Measurements from ENCODE around the gene GPR108.
A peak's percentile ranks its signal among the peaks of the same experiment; 100 is the strongest.

The GPR108 gene

DNA sequence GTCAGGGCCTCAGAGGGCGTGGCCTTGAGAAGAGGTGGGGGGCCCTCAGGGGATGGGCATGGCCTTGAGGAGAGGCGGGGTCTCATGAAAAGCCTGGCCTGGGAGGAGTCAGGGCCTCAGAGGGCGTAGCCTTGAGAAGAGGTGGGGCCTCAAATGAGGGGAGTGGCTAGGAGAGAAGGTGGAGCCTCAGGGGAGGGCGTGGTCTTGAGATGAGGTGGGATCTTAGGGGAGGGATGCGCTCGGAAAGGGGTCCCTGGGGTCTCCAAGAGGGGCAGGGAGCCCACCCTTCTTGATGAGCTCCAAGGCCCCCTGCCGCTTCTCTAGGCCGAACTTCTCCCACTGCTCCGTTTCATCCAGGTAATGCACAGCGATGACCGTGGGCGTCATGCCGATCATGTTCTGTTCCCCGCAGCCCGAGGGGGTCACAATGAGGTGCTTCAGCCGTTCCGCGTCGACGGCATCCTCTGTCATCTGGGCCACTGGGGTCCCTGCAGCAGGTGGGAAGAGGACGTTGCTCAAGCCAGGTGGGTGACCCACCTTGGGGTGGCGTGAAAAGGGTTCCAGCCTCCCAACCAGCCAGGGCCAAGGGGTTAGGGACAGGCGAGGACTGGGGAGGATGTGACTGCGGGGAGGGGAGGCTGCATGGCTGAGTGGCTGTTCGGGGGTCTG is 43.1 kb downstream of the GPR108 start:
- Histone ChIP-seq H3K4me3 (ENCODE audit: low read length) (no peak overlapping the region), H3K4me2 (ENCODE audit: low read length) (no peak overlapping the region), H2AFZ (ENCODE audit: low read depth, low read length) (no peak overlapping the region), H3K27ac (ENCODE audit: low read length) (no peak overlapping the region), H3K79me2 (ENCODE audit: low read length) (no peaks in the 10 kb centered on the region), H3K9ac (ENCODE audit: low read length) (no peak overlapping the region), H3K9me3 (ENCODE audit: insufficient read depth, low read length) (no peaks in the 10 kb centered on the region), H4K20me1 (ENCODE audit: insufficient read depth, low read length) (no peaks in the 10 kb centered on the region), H3K36me3 (replicated peaks; ENCODE audit: low read depth, low read length) (no peaks in the 10 kb centered on the region), H3K4me1 (ENCODE audit: low read length) (peaks cover 13% of the 10 kb centered on the region), H3K27me3 (ENCODE audit: low read depth, low read length) (peaks cover 14% of the 10 kb centered on the region)
- no peak for TF ChIP-seq EZH2phosphoT487 (IDR thresholded peaks at IDR 0.05; ENCODE audit: low read depth)
- TF ChIP-seq, protein P1, sequence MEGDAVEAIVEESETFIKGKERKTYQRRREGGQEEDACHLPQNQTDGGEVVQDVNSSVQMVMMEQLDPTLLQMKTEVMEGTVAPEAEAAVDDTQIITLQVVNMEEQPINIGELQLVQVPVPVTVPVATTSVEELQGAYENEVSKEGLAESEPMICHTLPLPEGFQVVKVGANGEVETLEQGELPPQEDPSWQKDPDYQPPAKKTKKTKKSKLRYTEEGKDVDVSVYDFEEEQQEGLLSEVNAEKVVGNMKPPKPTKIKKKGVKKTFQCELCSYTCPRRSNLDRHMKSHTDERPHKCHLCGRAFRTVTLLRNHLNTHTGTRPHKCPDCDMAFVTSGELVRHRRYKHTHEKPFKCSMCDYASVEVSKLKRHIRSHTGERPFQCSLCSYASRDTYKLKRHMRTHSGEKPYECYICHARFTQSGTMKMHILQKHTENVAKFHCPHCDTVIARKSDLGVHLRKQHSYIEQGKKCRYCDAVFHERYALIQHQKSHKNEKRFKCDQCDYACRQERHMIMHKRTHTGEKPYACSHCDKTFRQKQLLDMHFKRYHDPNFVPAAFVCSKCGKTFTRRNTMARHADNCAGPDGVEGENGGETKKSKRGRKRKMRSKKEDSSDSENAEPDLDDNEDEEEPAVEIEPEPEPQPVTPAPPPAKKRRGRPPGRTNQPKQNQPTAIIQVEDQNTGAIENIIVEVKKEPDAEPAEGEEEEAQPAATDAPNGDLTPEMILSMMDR (IDR thresholded peaks at IDR 0.05; ENCODE audit: low read depth, low read length) = no peak

DNA sequence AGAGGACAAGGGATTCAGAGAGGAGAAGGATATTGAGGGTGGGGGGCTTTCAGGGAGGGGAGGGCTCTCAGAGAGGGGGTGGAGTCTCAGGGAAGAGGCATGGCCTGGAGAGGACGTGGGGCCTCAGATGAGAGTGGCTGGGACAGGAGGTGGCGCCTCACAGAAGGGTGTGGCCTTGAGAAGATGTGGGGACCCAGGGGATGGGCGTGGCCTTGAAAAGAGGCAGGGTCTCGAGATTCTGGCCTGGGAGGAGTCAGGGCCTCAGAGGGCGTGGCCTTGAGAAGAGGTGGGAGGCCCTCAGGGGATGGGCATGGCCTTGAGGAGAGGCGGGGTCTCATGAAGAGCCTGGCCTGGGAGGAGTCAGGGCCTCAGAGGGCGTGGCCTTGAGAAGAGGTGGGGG is 43.7 kb downstream of the GPR108 start:
- Histone ChIP-seq H3K9ac (ENCODE audit: low read length) (no peak overlapping the region), H2AFZ (ENCODE audit: low read depth, low read length) (no peak overlapping the region), H3K9me3 (ENCODE audit: insufficient read depth, low read length) (no peaks in the 10 kb centered on the region), H3K36me3 (replicated peaks; ENCODE audit: low read depth, low read length) (no peaks in the 10 kb centered on the region), H4K20me1 (ENCODE audit: insufficient read depth, low read length) (no peaks in the 10 kb centered on the region), H3K27ac (ENCODE audit: low read length) (no peak overlapping the region), H3K79me2 (ENCODE audit: low read length) (no peaks in the 10 kb centered on the region), H3K4me2 (ENCODE audit: low read length) (no peak overlapping the region), H3K4me3 (ENCODE audit: low read length) (no peak overlapping the region), H3K27me3 (ENCODE audit: low read depth, low read length) (peaks cover 14% of the 10 kb centered on the region), H3K4me1 (ENCODE audit: low read length) (peaks cover 13% of the 10 kb centered on the region)
- TF ChIP-seq, protein P1 (IDR thresholded peaks at IDR 0.05; ENCODE audit: low read depth, low read length) = no peak
- no peak for TF ChIP-seq EZH2phosphoT487 (IDR thresholded peaks at IDR 0.05; ENCODE audit: low read depth)

DNA sequence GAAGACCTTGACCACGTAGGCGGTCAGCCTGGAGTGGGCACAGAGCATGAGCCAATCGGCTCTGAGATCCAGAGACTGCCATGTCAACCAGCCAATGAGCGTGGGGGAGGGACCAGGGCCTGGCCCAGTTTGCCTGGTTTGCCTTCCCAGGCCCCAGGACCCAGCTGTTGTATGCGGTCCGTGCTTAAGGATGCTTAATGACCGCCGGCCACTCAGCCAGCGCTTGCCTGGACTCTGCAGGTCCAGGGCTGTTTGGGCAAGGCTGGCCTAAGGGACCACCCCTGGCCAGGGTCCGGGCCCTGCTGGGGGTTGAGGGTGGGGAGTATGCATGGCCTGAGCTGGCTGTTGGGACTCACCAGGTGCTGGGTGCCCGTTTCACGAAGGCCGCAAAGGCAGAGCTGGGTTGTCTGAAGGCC is 44.3 kb downstream of the GPR108 start:
- Histone ChIP-seq H3K27ac (ENCODE audit: low read length) (no peak overlapping the region), H3K4me3 (ENCODE audit: low read length) (no peak overlapping the region), H3K9ac (ENCODE audit: low read length) (no peak overlapping the region), H3K36me3 (replicated peaks; ENCODE audit: low read depth, low read length) (no peaks in the 10 kb centered on the region), H3K4me2 (ENCODE audit: low read length) (no peak overlapping the region), H3K9me3 (ENCODE audit: insufficient read depth, low read length) (no peaks in the 10 kb centered on the region), H3K79me2 (ENCODE audit: low read length) (no peaks in the 10 kb centered on the region), H3K27me3 (ENCODE audit: low read depth, low read length) (peaks cover 14% of the 10 kb centered on the region), H4K20me1 (ENCODE audit: insufficient read depth, low read length) (no peaks in the 10 kb centered on the region), H3K4me1 (ENCODE audit: low read length) (peaks cover 8% of the 10 kb centered on the region), H2AFZ (ENCODE audit: low read depth, low read length) (no peak overlapping the region)
- TF ChIP-seq EZH2phosphoT487 (IDR thresholded peaks at IDR 0.05; ENCODE audit: low read depth) = no peak
- TF ChIP-seq, protein P1 (IDR thresholded peaks at IDR 0.05; ENCODE audit: low read depth, low read length) = no peak

DNA sequence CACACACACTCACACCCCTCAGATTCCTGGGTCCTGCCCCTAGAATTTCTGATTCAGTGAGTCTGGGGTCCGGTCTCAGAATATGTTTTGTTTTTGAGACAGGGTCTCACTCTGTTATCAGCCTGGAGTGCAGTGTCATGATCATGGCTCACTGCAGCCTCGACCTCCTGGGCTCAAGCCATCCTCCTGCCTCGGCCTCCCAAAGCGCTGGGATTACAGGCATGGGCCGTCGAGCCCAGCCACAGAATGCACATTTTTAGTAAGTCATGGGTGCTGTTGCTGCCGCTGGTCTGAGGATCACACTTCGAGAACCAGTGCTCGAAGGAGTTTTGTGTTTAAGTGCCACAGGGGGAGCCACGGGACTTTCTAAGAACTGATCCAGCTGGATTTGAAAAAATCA is 45.4 kb downstream of the GPR108 start:
- no peak overlapping the region for H2AFZ ChIP-seq (ENCODE audit: low read depth, low read length)
- no peaks in the 10 kb centered on the region for H3K79me2 ChIP-seq (ENCODE audit: low read length)
- no peak for TF ChIP-seq EZH2phosphoT487 (IDR thresholded peaks at IDR 0.05; ENCODE audit: low read depth)
- TF ChIP-seq, protein P1 (IDR thresholded peaks at IDR 0.05; ENCODE audit: low read depth, low read length) = peak; percentile 14; the same call in 1 of the 2 replicates
- H3K36me3 ChIP-seq (replicated peaks; ENCODE audit: low read depth, low read length) = no peaks in the 10 kb centered on the region
- no peaks in the 10 kb centered on the region for H3K9me3 ChIP-seq (ENCODE audit: insufficient read depth, low read length)
- H3K4me1 ChIP-seq (ENCODE audit: low read length) = peaks cover 11% of the 10 kb centered on the region
- no peaks in the 10 kb centered on the region for H4K20me1 ChIP-seq (ENCODE audit: insufficient read depth, low read length)
- H3K27ac ChIP-seq (ENCODE audit: low read length) = no peak overlapping the region
- H3K9ac ChIP-seq (ENCODE audit: low read length) = no peak overlapping the region
- H3K4me3 ChIP-seq (ENCODE audit: low read length) = no peak overlapping the region
- H3K27me3 ChIP-seq (ENCODE audit: low read depth, low read length) = peaks cover 19% of the 10 kb centered on the region
- H3K4me2 ChIP-seq (ENCODE audit: low read length) = peak overlapping the region; percentile 11; the same call in 1 of the 2 replicates

Measured in OCI-LY3 (cell line).